GM12892 (cell line): ENCODE data around the gene ATP12A.

Experiments
- DNase-seq: peaks from one replicate; pipeline ENCODE4 v3.0.0; 2011; ENCODE audit not compliant: insufficient read length
- FAIRE-seq: peaks from 2 replicates; lab custom pipeline; 2011; peaks lifted over from hg19 to GRCh38; lab: Jason Lieb, UNC
- POLR2A ChIP-seq: IDR thresholded peaks from 2 replicates; pipeline ENCODE4 v1.6.1; 2011; ENCODE audit warnings: low read depth, low read length, control low read depth
- POLR2AphosphoS5 ChIP-seq: IDR thresholded peaks from 2 replicates; pipeline ENCODE4 v1.6.1; 2011; ENCODE audit warnings: low read depth, low read length, control low read depth
- TAF1 ChIP-seq: IDR thresholded peaks from 2 replicates; pipeline ENCODE4 v1.6.1; 2011; ENCODE audit warnings: low read depth, mild to moderate bottlenecking, control low read depth, low read length, borderline replicate concordance

The ATP12A gene

GRCh38 chr13:24680921-24681604 lies 855 bp downstream of the ATP12A start:
- DNase-seq (no peak), FAIRE-seq (no peak)
- TF ChIP-seq TAF1 = no peak
- TF ChIP-seq POLR2A = no peak
- TF ChIP-seq POLR2AphosphoS5 = no peak

DNA sequence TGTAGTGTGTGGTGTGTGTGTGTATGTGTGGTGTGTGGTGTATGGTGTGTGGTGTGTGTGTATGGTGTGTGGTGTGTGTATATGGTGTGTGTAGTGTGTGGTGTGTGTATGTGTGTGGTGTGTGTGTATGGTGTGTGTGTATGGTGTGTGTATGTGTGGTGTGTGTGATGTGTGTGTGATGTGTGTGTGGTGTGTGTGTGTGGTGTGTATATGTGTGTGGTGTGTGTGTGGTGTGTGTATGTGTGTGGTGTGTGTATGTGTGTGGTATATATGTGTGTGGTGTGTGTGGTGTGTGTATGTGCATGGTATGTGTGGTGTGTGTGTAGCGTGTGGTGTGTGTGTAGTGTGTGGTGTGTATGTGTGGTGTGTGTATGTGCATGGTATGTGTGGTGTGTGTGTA lies 1.7 kb downstream of the ATP12A start:
- FAIRE-seq = peak; percentile 99
- no peak for DNase-seq
- TF ChIP-seq POLR2A (no peak), POLR2AphosphoS5 (no peak), TAF1 (no peak)

GRCh38 chr13:24682353-24682752 lies 2.1 kb downstream of the ATP12A start:
- FAIRE-seq (no peak), DNase-seq (no peak)
- TF ChIP-seq POLR2A (no peak), POLR2AphosphoS5 (no peak), TAF1 (no peak)

DNA sequence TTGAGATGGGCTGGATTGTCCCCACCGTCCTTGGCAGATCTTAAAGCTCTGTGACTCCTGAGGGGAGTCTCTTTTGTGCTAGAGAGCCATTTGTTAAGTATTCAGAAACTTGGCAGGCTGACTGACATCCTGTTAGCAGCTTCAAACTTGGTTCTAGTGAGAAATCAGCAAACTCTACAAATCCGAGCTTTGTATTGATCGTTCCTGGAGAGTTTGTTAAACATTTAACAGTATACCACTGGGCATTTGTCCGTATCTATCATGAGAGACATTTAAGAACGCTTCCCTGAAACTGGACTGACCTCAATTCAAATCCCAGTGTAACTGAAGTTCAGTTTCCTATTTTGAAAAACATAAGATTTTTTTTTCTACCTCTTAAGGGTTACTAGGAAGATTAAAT lies 3.1 kb downstream of the ATP12A start:
- DNase-seq (no peak), FAIRE-seq (no peak)
- TF ChIP-seq POLR2A (no peak), POLR2AphosphoS5 (no peak), TAF1 (no peak)

GRCh38 chr13:24683838-24684599 lies 3.8 kb downstream of the ATP12A start:
- TF ChIP-seq POLR2AphosphoS5 (no peak), TAF1 (no peak), POLR2A (no peak)
- DNase-seq (peak; percentile 61), FAIRE-seq (peak; percentile 96)

GRCh38 chr13:24684600-24684998 lies 4.4 kb downstream of the ATP12A start:
- DNase-seq (no peak), FAIRE-seq (peak; percentile 79)

DNA sequence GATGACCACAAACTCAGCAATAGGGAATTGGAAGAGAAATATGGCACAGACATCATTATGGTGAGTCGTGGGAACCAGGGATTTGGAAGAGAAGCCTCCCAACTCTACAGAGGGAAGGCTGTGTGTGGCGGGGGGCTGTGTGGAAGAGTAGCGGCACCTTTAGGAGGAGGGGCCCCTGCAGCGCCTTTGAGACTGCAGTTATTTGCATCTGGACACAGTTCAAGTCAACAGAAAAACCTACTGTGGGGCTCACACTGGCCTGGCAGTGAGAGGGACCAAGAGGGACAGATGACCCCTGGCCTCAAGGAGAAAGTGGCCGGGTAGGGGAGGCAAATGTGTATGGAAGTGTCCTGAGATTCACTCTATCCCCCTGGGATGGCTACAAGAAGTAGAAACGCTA lies 5.1 kb downstream of the ATP12A start:
- TF ChIP-seq POLR2A (no peak), TAF1 (no peak), POLR2AphosphoS5 (no peak)
- DNase-seq = no peak
- no peak for FAIRE-seq

More at GRCh38 chr13:24684600-24684998, 4.4 kb downstream of the ATP12A start:
- TF ChIP-seq TAF1 = no peak
- TF ChIP-seq POLR2A = no peak

DNA sequence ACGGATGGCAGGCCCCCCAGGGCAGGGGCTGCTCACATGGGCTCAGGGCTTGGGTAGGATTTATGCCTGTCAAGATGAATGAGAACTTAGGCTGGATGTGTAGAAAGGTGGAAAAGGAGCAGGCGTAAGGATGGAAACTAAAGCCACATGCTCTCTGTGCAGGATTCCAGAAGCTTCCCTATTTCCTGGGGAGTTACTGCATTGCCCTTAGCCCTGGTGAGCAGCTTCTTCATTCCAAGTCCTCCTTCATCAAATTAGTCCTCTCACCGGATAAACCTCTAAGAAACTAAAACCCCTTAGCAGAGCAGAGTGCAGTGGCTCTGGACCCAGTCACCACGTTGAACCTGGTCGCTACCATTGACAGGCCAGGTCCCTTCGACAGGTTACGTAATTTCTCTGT lies 7.4 kb downstream of the ATP12A start:
- no peak for DNase-seq
- TF ChIP-seq POLR2AphosphoS5 = no peak
- no peak for TF ChIP-seq TAF1
- TF ChIP-seq POLR2A = no peak
- FAIRE-seq = no peak

GRCh38 chr13:24688111-24688510 lies 7.9 kb downstream of the ATP12A start:
- TF ChIP-seq TAF1 (no peak), POLR2A (no peak), POLR2AphosphoS5 (no peak)
- DNase-seq = no peak
- FAIRE-seq = no peak

- DNase-seq = no peak
- FAIRE-seq = no peak
- no peak for TF ChIP-seq POLR2A
- no peak for TF ChIP-seq TAF1
- no peak for TF ChIP-seq POLR2AphosphoS5
These were observed 8.7 kb downstream of the ATP12A start for GRCh38 chr13:24688950-24689349.

DNA sequence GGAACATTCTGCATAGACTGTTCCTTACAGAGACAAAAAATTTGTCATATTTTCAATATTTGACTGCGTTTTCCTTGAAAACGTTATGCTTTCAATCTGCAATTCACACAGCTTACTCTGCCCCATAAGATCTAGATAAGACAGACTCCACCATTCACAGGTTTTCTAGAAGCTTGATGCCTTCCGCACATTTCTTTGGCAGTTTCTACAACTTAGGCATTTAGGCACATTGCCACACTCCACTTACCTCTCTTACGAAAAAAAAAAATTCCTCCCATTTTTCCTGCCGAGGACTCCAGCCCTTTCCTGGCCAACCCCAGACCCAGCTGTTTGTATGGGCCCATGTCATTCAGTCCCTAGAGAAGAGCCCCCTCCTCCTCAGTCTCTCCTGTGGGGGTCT lies 11.2 kb downstream of the ATP12A start:
- DNase-seq (no peak), FAIRE-seq (no peak)
- no peak for TF ChIP-seq POLR2AphosphoS5
- no peak for TF ChIP-seq POLR2A
- no peak for TF ChIP-seq TAF1

GRCh38 chr13:24692561-24692960 lies 12.4 kb downstream of the ATP12A start:
- no peak for TF ChIP-seq POLR2AphosphoS5
- no peak for TF ChIP-seq TAF1
- no peak for TF ChIP-seq POLR2A
- no peak for DNase-seq
- no peak for FAIRE-seq

GRCh38 chr13:24693862-24694471 lies 13.8 kb downstream of the ATP12A start:
- TF ChIP-seq POLR2A (no peak), POLR2AphosphoS5 (no peak), TAF1 (no peak)
- DNase-seq (peak; percentile 54), FAIRE-seq (peak; percentile 95)
